K562 (cell line): ENCODE measurements around the gene BCL11A.

Source experiments
- CSDE1 ChIP-seq, 2 experiments: fragments of 450-650 bp; IDR thresholded peaks; 2 replicates each; pipeline ENCODE4 v1.6.1; 2016; ENCODE audit warnings: mild to moderate bottlenecking in 1 of 2
- EZH2 ChIP-seq: IDR thresholded peaks from 2 replicates; pipeline ENCODE4 v1.6.1; 2012; ENCODE audit warnings: low read depth, mild to moderate bottlenecking, inconsistent platforms, low read length, borderline replicate concordance
- GABPA ChIP-seq: fragments of 200-800 bp; sonication (Bioruptor generic); conservative IDR thresholded peaks from 2 replicates; pipeline ENCODE4 v1.6.1; 2016; ENCODE audit warnings: low read depth, missing genetic modification characterization, missing compliant biosample characterization
- NR2C2 ChIP-seq, 2 experiments: fragments of 200-800 bp in 1 of 2; sonication (Bioruptor generic) in 1 of 2; sonication (generic) in 1 of 2; formaldehyde crosslinking in 1 of 2; IDR thresholded peaks; 2 replicates each; pipeline versions ENCODE4 v1.6.1 to v1.8.0; 2016 to 2022; ENCODE audit warnings: mild to moderate bottlenecking in 1 of 2, missing compliant biosample characterization in 1 of 2, missing genetic modification characterization in 1 of 2, missing genetic modification reagents in 1 of 2
- POLR2A ChIP-seq: fragments of 450-650 bp; conservative IDR thresholded peaks from 2 replicates; pipeline ENCODE4 v1.6.1; 2016
- SREBF2 ChIP-seq: sonication (generic); formaldehyde crosslinking; IDR thresholded peaks from 2 replicates; pipeline ENCODE4 v1.4.0; 2020; ENCODE audit warnings: mild to moderate bottlenecking, missing genetic modification reagents
- ZNF766 ChIP-seq: fragments of 200-800 bp; sonication (Bioruptor generic); conservative IDR thresholded peaks from 2 replicates; pipeline ENCODE4 v1.6.1; 2016; ENCODE audit warnings: missing genetic modification characterization, missing compliant biosample characterization
- ZZZ3 ChIP-seq: fragments of 450-650 bp; IDR thresholded peaks from 2 replicates; pipeline ENCODE4 v1.6.1; 2016; ENCODE audit warnings: antibody characterized with exemption, mild to moderate bottlenecking, moderate library complexity

GRCh38 chr2:60532421-60532820, 21.0 kb downstream of the BCL11A start:
- no peak for TF ChIP-seq NR2C2 (CRISPR knock-in tag; IDR thresholded peaks at IDR 0.05)
- TF ChIP-seq NR2C2 (tag; IDR thresholded peaks at IDR 0.05), result no peak
- no peak for TF ChIP-seq ZNF766 (CRISPR knock-in tag)
- TF ChIP-seq POLR2A, result no peak
- no peak for TF ChIP-seq CSDE1 (IDR thresholded peaks at IDR 0.05)
- no peak for TF ChIP-seq SREBF2 (CRISPR knock-in tag)
- TF ChIP-seq ZZZ3, result no peak
- TF ChIP-seq EZH2, result no peak
- TF ChIP-seq GABPA, result no peak
